ENCODE results near the gene LSR. TPM values are rescaled to one million over a fixed set of nuclear protein-coding genes. Genes with fewer than 3 reads are reported as not detected.

Gene LSR
- total RNA-seq, 1 donor from 2014 or later, result 97.1 TPM

- no peak overlapping the region for H3K4me3 ChIP-seq (ENCODE audit: low read depth, low read length)
- DNase-seq (ENCODE audit: low read depth), result no peak
- no peak for TF ChIP-seq CTCF (conservative IDR thresholded peaks at IDR 0.05; ENCODE audit: low read depth, low read length)
Observed at GRCh38 chr19:35296644-35297514, 48.1 kb downstream of the LSR start.

GRCh38 chr19:35297515-35297848, 48.7 kb downstream of the LSR start:
- no peak overlapping the region for H3K4me3 ChIP-seq (ENCODE audit: low read depth, low read length)
- TF ChIP-seq CTCF (conservative IDR thresholded peaks at IDR 0.05; ENCODE audit: low read depth, low read length), result no peak
- no peak for DNase-seq (ENCODE audit: low read depth)

GRCh38 chr19:35297922-35298321, 49.1 kb downstream of the LSR start:
- H3K4me3 ChIP-seq (ENCODE audit: low read depth, low read length), result no peak overlapping the region
- DNase-seq (ENCODE audit: low read depth), result no peak
- TF ChIP-seq CTCF (conservative IDR thresholded peaks at IDR 0.05; ENCODE audit: low read depth, low read length), result no peak

GRCh38 chr19:35298561-35298972, 49.8 kb downstream of the LSR start:
- DNase-seq (ENCODE audit: low read depth), result no peak
- no peak for TF ChIP-seq CTCF (conservative IDR thresholded peaks at IDR 0.05; ENCODE audit: low read depth, low read length)

GRCh38 chr19:35299523-35300338, 50.9 kb downstream of the LSR start:
- no peak overlapping the region for H3K4me3 ChIP-seq (ENCODE audit: low read depth, low read length)
- TF ChIP-seq CTCF (conservative IDR thresholded peaks at IDR 0.05; ENCODE audit: low read depth, low read length), result no peak
- no peak for DNase-seq (ENCODE audit: low read depth)

More at GRCh38 chr19:35298561-35298972, 49.8 kb downstream of the LSR start:
- no peak overlapping the region for H3K4me3 ChIP-seq (ENCODE audit: low read depth, low read length)

GRCh38 chr19:35300339-35300649, 51.5 kb downstream of the LSR start:
- TF ChIP-seq CTCF (conservative IDR thresholded peaks at IDR 0.05; ENCODE audit: low read depth, low read length), result no peak
- DNase-seq (ENCODE audit: low read depth), result no peak
- H3K4me3 ChIP-seq (ENCODE audit: low read depth, low read length), result no peak overlapping the region

All from epithelial cell of proximal tubule (primary cell).